Gastrocnemius medialis (tissue), 4 donors: ENCODE results near the gene PTPRT.

Experiments used
- POLR2A ChIP-seq, 2 donors: fragments of 450-650 bp; IDR thresholded peaks; one replicate each; pipeline ENCODE4 v1.6.1; 2017; ENCODE audit warnings: antibody characterized with exemption in 2 of 2, mild to moderate bottlenecking in 2 of 2, moderate library complexity in 2 of 2
- TF ChIP-seq, protein P1 (sequence below), 5 experiments: fragments of 450-650 bp in 3 of 5; fragments of 200-600 bp in 2 of 5; sonication (generic) in 2 of 5; IDR thresholded peaks in 4 of 5; conservative IDR thresholded peaks in 1 of 5; 1 replicate in 4 of 5; 2 replicates in 1 of 5; pipeline ENCODE4 v1.5.1; 2016 to 2019; ENCODE audit warnings: antibody characterized with exemption in 5 of 5, mild to moderate bottlenecking in 3 of 5, moderate library complexity in 3 of 5

DNA sequence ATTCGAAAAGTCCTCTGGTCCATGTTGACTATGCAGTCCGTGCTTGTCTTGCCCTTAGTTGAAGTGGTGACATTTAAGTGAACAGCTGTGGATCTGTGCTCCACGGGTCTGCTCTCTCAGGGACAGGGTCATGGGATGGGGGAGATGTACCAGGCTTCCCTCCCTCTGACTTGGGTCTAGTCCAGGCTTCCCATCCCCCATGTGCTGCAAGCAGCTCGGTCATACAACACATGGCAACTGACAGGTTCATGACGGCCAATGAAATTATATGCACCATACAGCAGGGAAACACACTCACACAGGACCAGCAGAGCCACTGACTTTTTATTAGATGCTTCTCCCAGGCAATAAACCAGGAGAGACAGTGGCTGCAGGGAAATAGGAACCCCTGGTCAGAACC, 201.4 kb downstream of the PTPRT start:
- TF ChIP-seq, protein P1, sequence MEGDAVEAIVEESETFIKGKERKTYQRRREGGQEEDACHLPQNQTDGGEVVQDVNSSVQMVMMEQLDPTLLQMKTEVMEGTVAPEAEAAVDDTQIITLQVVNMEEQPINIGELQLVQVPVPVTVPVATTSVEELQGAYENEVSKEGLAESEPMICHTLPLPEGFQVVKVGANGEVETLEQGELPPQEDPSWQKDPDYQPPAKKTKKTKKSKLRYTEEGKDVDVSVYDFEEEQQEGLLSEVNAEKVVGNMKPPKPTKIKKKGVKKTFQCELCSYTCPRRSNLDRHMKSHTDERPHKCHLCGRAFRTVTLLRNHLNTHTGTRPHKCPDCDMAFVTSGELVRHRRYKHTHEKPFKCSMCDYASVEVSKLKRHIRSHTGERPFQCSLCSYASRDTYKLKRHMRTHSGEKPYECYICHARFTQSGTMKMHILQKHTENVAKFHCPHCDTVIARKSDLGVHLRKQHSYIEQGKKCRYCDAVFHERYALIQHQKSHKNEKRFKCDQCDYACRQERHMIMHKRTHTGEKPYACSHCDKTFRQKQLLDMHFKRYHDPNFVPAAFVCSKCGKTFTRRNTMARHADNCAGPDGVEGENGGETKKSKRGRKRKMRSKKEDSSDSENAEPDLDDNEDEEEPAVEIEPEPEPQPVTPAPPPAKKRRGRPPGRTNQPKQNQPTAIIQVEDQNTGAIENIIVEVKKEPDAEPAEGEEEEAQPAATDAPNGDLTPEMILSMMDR (IDR thresholded peaks at IDR 0.05 in 4 of 5, conservative IDR thresholded peaks at IDR 0.05 in 1 of 5) = no peak
- TF ChIP-seq POLR2A (IDR thresholded peaks at IDR 0.05) = no peak
